MM.1S (cell line): ENCODE measurements around the gene AHCYL1.
A peak's percentile ranks its signal among the peaks of the same experiment; 100 is the strongest.

ENCODE experiments used
- DNase-seq: peaks from one replicate; pipeline ENCODE4 v3.0.0-alpha.2; 2015
- H2AFZ ChIP-seq: fragments of 300-600 bp; sonication (generic); 2 replicates; pipeline ENCODE4 v1.6.0; 2016; ENCODE audit warnings: antibody characterized with exemption, low read length
- H3F3A ChIP-seq: fragments of 300-600 bp; sonication (generic); 2 replicates; pipeline ENCODE4 v1.6.1; 2016; ENCODE audit warnings: mild to moderate bottlenecking, antibody characterized with exemption, low read length, moderate library complexity, mixed read lengths; ENCODE audit not compliant: insufficient read depth
- H3K27ac ChIP-seq: fragments of 300-600 bp; sonication (generic); 2 replicates; pipeline ENCODE4 v1.5.1; 2016; ENCODE audit warnings: mild to moderate bottlenecking, low read length
- H3K27me3 ChIP-seq: fragments of 300-600 bp; sonication (generic); replicated peaks from 2 replicates; pipeline ENCODE4 v1.6.0; 2016; ENCODE audit warnings: low read length; ENCODE audit not compliant: insufficient read depth
- H3K36me3 ChIP-seq: fragments of 300-600 bp; sonication (generic); replicated peaks from 2 replicates; pipeline ENCODE4 v1.6.1; 2016; ENCODE audit warnings: mild to moderate bottlenecking, low read length, mixed read lengths; ENCODE audit not compliant: insufficient read depth
- H3K4me1 ChIP-seq: fragments of 300-600 bp; sonication (generic); 2 replicates; pipeline ENCODE4 v1.6.1; 2016; ENCODE audit warnings: low read length, mixed read lengths
- H3K4me2 ChIP-seq: fragments of 300-600 bp; sonication (generic); 2 replicates; pipeline ENCODE4 v1.6.0; 2016; ENCODE audit warnings: low read depth, low read length
- H3K4me3 ChIP-seq: fragments of 300-600 bp; sonication (generic); 2 replicates; pipeline ENCODE4 v1.5.1; 2016; ENCODE audit warnings: low read length, mixed read lengths
- H3K79me2 ChIP-seq: fragments of 300-600 bp; sonication (generic); 2 replicates; pipeline ENCODE4 v1.6.1; 2016; ENCODE audit warnings: mixed run types, low read length, mixed read lengths
- H3K9ac ChIP-seq: fragments of 300-600 bp; sonication (generic); 2 replicates; pipeline ENCODE4 v1.6.1; 2016; ENCODE audit warnings: low read length, mixed read lengths
- H3K9me2 ChIP-seq: fragments of 300-600 bp; sonication (generic); replicated peaks from 2 replicates; pipeline ENCODE4 v1.6.1; 2016; ENCODE audit warnings: mild to moderate bottlenecking, low read length, mixed read lengths; ENCODE audit not compliant: insufficient read depth
- H3K9me3 ChIP-seq: fragments of 300-600 bp; sonication (generic); replicated peaks from 2 replicates; pipeline ENCODE4 v1.6.1; 2016; ENCODE audit warnings: mild to moderate bottlenecking, low read length, mixed read lengths; ENCODE audit not compliant: insufficient read depth
- H4K20me1 ChIP-seq: fragments of 300-600 bp; sonication (generic); 2 replicates; pipeline ENCODE4 v1.6.1; 2016; ENCODE audit warnings: mild to moderate bottlenecking, low read length, moderate library complexity, mixed read lengths; ENCODE audit not compliant: insufficient read depth
- EZH2 ChIP-seq: fragments of 300-600 bp; sonication (generic); optimal IDR thresholded peaks from 2 replicates; pipeline ENCODE3; 2017; ENCODE audit warnings: low read depth, mild to moderate bottlenecking, antibody characterized with exemption, low read length, mixed read lengths
- EZH2phosphoT487 ChIP-seq: fragments of 300-600 bp; sonication (generic); IDR thresholded peaks from 2 replicates; pipeline ENCODE4 v1.6.1; 2018; ENCODE audit warnings: antibody characterized with exemption, low read length
- TF ChIP-seq, protein P1 (sequence below): fragments of 300-600 bp; sonication (generic); IDR thresholded peaks from 2 replicates; pipeline ENCODE4 v1.5.1; 2016; ENCODE audit warnings: antibody characterized with exemption, low read length, mixed read lengths

Gene AHCYL1

DNA sequence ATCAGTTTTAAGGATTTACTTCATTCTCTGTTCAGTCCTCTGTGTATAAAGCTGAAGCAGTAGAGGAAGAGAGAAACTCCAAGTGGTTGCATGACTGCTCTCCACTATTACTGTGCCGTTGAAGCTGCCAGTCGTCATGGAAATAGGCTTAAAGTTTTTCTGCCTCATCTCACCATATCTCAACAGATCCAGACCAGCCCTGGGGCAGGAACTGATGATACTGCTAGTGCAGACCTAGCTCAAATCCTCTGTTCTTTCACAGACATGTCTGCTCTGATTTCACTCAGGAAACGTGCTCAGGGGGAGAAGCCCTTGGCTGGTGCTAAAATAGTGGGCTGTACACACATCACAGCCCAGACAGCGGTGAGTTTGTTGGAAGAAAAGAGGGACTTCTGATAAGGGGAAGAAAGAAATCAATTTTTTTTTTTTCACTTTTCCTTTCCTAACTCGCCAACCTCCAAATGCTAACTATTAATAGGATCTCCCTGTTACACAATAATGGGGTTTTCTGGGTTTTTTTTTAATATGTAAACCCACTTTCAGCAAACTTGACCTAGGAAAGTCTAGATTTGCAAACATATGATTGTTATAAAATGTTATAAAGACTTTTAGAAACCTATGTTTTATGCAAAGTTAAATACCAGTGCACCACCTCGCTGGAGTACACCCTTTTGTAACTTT is 27.7 kb downstream of the AHCYL1 start:
- no peaks in the 10 kb centered on the region for H3K79me2 ChIP-seq
- H3K27me3 ChIP-seq: no peaks in the 10 kb centered on the region
- no peak overlapping the region for H2AFZ ChIP-seq
- H3K4me2 ChIP-seq: peak overlapping the region; percentile 47
- peaks cover 15% of the 10 kb centered on the region for H3K4me1 ChIP-seq
- H3K27ac ChIP-seq: peak overlapping the region; percentile 77
- TF ChIP-seq EZH2 (no peak), EZH2phosphoT487 (no peak)
- TF ChIP-seq, protein P1, sequence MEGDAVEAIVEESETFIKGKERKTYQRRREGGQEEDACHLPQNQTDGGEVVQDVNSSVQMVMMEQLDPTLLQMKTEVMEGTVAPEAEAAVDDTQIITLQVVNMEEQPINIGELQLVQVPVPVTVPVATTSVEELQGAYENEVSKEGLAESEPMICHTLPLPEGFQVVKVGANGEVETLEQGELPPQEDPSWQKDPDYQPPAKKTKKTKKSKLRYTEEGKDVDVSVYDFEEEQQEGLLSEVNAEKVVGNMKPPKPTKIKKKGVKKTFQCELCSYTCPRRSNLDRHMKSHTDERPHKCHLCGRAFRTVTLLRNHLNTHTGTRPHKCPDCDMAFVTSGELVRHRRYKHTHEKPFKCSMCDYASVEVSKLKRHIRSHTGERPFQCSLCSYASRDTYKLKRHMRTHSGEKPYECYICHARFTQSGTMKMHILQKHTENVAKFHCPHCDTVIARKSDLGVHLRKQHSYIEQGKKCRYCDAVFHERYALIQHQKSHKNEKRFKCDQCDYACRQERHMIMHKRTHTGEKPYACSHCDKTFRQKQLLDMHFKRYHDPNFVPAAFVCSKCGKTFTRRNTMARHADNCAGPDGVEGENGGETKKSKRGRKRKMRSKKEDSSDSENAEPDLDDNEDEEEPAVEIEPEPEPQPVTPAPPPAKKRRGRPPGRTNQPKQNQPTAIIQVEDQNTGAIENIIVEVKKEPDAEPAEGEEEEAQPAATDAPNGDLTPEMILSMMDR: no peak
- no peaks in the 10 kb centered on the region for H3K36me3 ChIP-seq
- peak overlapping the region; percentile 12; the same call in 1 of the 2 replicates for H3K4me3 ChIP-seq
- H3F3A ChIP-seq: peaks cover 5% of the 10 kb centered on the region; the same call in 1 of the 2 replicates
- no peaks in the 10 kb centered on the region for H3K9me3 ChIP-seq
- no peaks in the 10 kb centered on the region for H4K20me1 ChIP-seq
- H3K9me2 ChIP-seq: no peaks in the 10 kb centered on the region
- H3K9ac ChIP-seq: peak overlapping the region; percentile 33; the same call in 1 of the 2 replicates
- no peak for DNase-seq

DNA sequence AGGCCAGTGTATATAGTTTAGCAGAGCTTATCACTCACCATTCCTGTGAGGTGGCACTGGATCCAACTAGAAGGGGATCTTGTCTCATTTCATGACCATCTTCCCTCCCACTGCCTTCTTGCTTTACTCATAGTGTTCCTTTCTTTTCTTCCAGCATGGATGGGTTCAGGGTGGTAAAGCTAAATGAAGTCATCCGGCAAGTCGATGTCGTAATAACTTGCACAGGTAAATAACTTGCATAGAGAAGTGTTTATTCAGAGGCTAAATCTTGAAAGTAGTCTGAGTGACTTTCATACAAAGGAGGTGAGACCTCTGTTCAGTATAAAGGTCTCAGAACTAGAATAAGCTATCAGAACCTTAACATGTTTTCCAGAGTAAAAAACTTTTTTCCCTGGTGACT is 33.2 kb downstream of the AHCYL1 start:
- H3K4me3 ChIP-seq: no peak overlapping the region
- no peak overlapping the region for H3K27ac ChIP-seq
- H2AFZ ChIP-seq: no peak overlapping the region
- DNase-seq: no peak
- no peak overlapping the region for H3K9ac ChIP-seq
- no peaks in the 10 kb centered on the region for H3K27me3 ChIP-seq
- no peaks in the 10 kb centered on the region for H3K9me2 ChIP-seq
- no peaks in the 10 kb centered on the region for H3K36me3 ChIP-seq
- H3K4me1 ChIP-seq: no peaks in the 10 kb centered on the region
- TF ChIP-seq, protein P1: no peak
- TF ChIP-seq EZH2 (no peak), EZH2phosphoT487 (no peak)
- no peaks in the 10 kb centered on the region for H3K9me3 ChIP-seq
- H4K20me1 ChIP-seq: no peaks in the 10 kb centered on the region
- H3K79me2 ChIP-seq: no peaks in the 10 kb centered on the region
- no peak overlapping the region for H3K4me2 ChIP-seq
- H3F3A ChIP-seq: no peaks in the 10 kb centered on the region

DNA sequence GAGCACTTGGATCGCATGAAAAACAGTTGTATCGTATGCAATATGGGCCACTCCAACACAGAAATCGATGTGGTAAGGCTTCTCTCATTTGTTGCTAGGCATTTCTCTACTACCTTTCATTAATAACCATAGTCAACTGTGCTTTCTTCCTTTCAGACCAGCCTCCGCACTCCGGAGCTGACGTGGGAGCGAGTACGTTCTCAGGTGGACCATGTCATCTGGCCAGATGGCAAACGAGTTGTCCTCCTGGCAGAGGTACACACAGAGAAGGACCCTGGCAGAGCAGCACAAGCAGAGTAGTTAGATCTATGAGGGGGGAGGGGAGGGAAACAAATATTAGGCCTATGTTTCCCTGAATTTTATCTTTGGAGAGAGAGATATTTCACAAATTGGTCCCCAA is 33.8 kb downstream of the AHCYL1 start:
- H3K4me3 ChIP-seq: no peak overlapping the region
- no peaks in the 10 kb centered on the region for H3K79me2 ChIP-seq
- H3K27me3 ChIP-seq: no peaks in the 10 kb centered on the region
- no peak for TF ChIP-seq EZH2phosphoT487
- TF ChIP-seq EZH2: no peak
- TF ChIP-seq, protein P1: no peak
- DNase-seq: no peak
- no peaks in the 10 kb centered on the region for H4K20me1 ChIP-seq
- no peaks in the 10 kb centered on the region for H3K36me3 ChIP-seq
- no peak overlapping the region for H3K9ac ChIP-seq
- H3K27ac ChIP-seq: no peak overlapping the region
- H3K9me2 ChIP-seq: no peaks in the 10 kb centered on the region
- H3K9me3 ChIP-seq: no peaks in the 10 kb centered on the region
- no peak overlapping the region for H2AFZ ChIP-seq
- no peaks in the 10 kb centered on the region for H3F3A ChIP-seq
- H3K4me2 ChIP-seq: no peak overlapping the region
- H3K4me1 ChIP-seq: no peaks in the 10 kb centered on the region
